SK-N-SH treated with all-trans-retinoic acid at 6 μM for 48 hours (cell line): ENCODE measurements around the gene AMMECR1.

Experiments used
- ATAC-seq: fragments of 200-7000 bp; cut with Tn5 transposase; 3 replicates; pipeline ENCODE4 v1.9.1; 2020; ENCODE audit warnings: mild to moderate bottlenecking, moderate library complexity
- ARNTL ChIP-seq: fragments of 450-650 bp; formaldehyde crosslinking; IDR thresholded peaks from 2 replicates; pipeline ENCODE4 v1.5.0; 2020; ENCODE audit warnings: low read depth, mild to moderate bottlenecking, moderate library complexity, borderline replicate concordance
- BACH2 ChIP-seq: fragments of 250-450 bp; sonication (Bioruptor Pico); IDR thresholded peaks from 2 replicates; pipeline ENCODE4 v1.9.0; 2021; ENCODE audit warnings: mild to moderate bottlenecking, borderline replicate concordance
- CSDC2 ChIP-seq: fragments of 250-450 bp; sonication (Bioruptor Pico); IDR thresholded peaks from 2 replicates; pipeline ENCODE4 v1.5.0; 2020; ENCODE audit warnings: mild to moderate bottlenecking, moderate library complexity
- CSRNP3 ChIP-seq: fragments of 250-450 bp; sonication (Bioruptor Pico); IDR thresholded peaks from 2 replicates; pipeline ENCODE4 v1.5.1; 2021; ENCODE audit warnings: mild to moderate bottlenecking, moderate library complexity
- GLIS3 ChIP-seq: fragments of 250-450 bp; sonication (Bioruptor Pico); IDR thresholded peaks from 2 replicates; pipeline ENCODE4 v1.5.0; 2020; ENCODE audit warnings: mild to moderate bottlenecking, moderate library complexity
- ISL1 ChIP-seq: fragments of 250-450 bp; sonication (Bioruptor Pico); IDR thresholded peaks from 2 replicates; pipeline ENCODE4 v2.1.2; 2022; ENCODE audit warnings: mild to moderate bottlenecking, moderate library complexity
- OSR1 ChIP-seq: fragments of 250-450 bp; sonication (Bioruptor Pico); IDR thresholded peaks from 2 replicates; pipeline ENCODE4 v1.8.0; 2022; ENCODE audit warnings: moderate library complexity, mild to moderate bottlenecking, inconsistent platforms
- RARB ChIP-seq: fragments of 250-450 bp; sonication (Bioruptor Pico); IDR thresholded peaks from 2 replicates; pipeline ENCODE4 v1.8.0; 2021; ENCODE audit warnings: mild to moderate bottlenecking, moderate library complexity
- SNAI2 ChIP-seq: fragments of 250-450 bp; sonication (Bioruptor Pico); IDR thresholded peaks from 2 replicates; pipeline ENCODE4 v1.5.0; 2020; ENCODE audit warnings: mild to moderate bottlenecking, moderate library complexity
- TCF4 ChIP-seq: fragments of 250-450 bp; sonication (Bioruptor Pico); IDR thresholded peaks from 2 replicates; pipeline ENCODE4 v1.8.0; 2021; ENCODE audit warnings: mild to moderate bottlenecking, moderate library complexity, borderline replicate concordance
- TOX ChIP-seq: fragments of 250-450 bp; sonication (Bioruptor Pico); IDR thresholded peaks from 2 replicates; pipeline ENCODE4 v1.8.0; 2021; ENCODE audit warnings: mild to moderate bottlenecking, moderate library complexity, borderline replicate concordance
- TSHZ2 ChIP-seq: fragments of 250-450 bp; sonication (Bioruptor Pico); IDR thresholded peaks from 2 replicates; pipeline ENCODE4 v1.5.0; 2020; ENCODE audit warnings: mild to moderate bottlenecking, moderate library complexity
- ZC3H10 ChIP-seq: fragments of 250-450 bp; sonication (Bioruptor Pico); IDR thresholded peaks from 2 replicates; pipeline ENCODE4 v1.5.1; 2021; ENCODE audit warnings: mild to moderate bottlenecking, moderate library complexity
- ZFP3 ChIP-seq: fragments of 250-450 bp; sonication (Bioruptor Pico); IDR thresholded peaks from 2 replicates; pipeline ENCODE4 v1.5.0; 2020; ENCODE audit warnings: mild to moderate bottlenecking, moderate library complexity
- ZFP30 ChIP-seq: fragments of 450-650 bp; formaldehyde crosslinking; IDR thresholded peaks from 2 replicates; pipeline ENCODE4 v1.5.0; 2022; ENCODE audit warnings: mild to moderate bottlenecking, moderate library complexity
- ZNF565 ChIP-seq: fragments of 450-650 bp; formaldehyde crosslinking; conservative IDR thresholded peaks from 2 replicates; pipeline ENCODE4 v1.5.0; 2020; ENCODE audit warnings: low read depth, mild to moderate bottlenecking, moderate library complexity
- ZNF70 ChIP-seq: fragments of 450-650 bp; formaldehyde crosslinking; IDR thresholded peaks from 2 replicates; pipeline ENCODE4 v1.5.0; 2020; ENCODE audit warnings: mild to moderate bottlenecking, moderate library complexity
- TF ChIP-seq, protein P1 (sequence below): fragments of 250-450 bp; sonication (Bioruptor Pico); IDR thresholded peaks from 2 replicates; pipeline ENCODE4 v1.5.1; 2020; ENCODE audit warnings: low read depth, mild to moderate bottlenecking, moderate library complexity
- TF ChIP-seq, protein P2 (sequence below): fragments of 250-450 bp; sonication (Bioruptor Pico); IDR thresholded peaks from 2 replicates; pipeline ENCODE4 v1.8.0; 2020; ENCODE audit warnings: mild to moderate bottlenecking, moderate library complexity, borderline replicate concordance
- TF ChIP-seq, protein P3 (sequence below): fragments of 250-450 bp; sonication (Bioruptor Pico); IDR thresholded peaks from 2 replicates; pipeline ENCODE4 v1.8.0; 2021; ENCODE audit warnings: low read depth, mild to moderate bottlenecking, moderate library complexity, borderline replicate concordance

The AMMECR1 gene

GRCh38 chrX:110162867-110163266 lies 155.0 kb downstream of the AMMECR1 start:
- TF ChIP-seq ZFP30 (no peak), ZFP3 (CRISPR knock-in tag) (no peak), ZC3H10 (no peak), TCF4 (CRISPR knock-in tag) (no peak), CSRNP3 (CRISPR knock-in tag) (no peak), ZNF70 (CRISPR knock-in tag) (no peak), TSHZ2 (CRISPR knock-in tag) (no peak), BACH2 (no peak)
- ATAC-seq = no peak

GRCh38 chrX:110162131-110162530 lies 155.8 kb downstream of the AMMECR1 start:
- TF ChIP-seq TCF4 (CRISPR knock-in tag) (no peak), SNAI2 (CRISPR knock-in tag) (no peak), ZFP3 (CRISPR knock-in tag) (no peak)
- ATAC-seq = no peak

DNA sequence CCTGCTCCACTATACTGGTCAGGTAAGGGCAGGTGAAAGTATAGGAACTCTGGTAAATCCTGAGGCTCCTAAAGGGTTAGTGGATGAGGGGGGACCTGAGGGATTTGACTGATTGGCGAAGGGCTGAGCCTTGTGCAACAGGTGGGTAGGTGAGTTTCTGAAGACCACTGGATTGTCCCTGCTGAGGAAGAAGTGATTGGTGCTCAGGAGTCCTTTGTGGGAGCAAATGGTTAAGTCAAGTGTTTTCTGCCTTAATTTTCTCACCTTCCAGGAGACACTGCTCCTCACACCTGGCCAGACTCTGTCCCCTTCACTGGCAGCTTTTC lies 156.6 kb downstream of the AMMECR1 start:
- TF ChIP-seq ZNF565 (CRISPR knock-in tag) (no peak), ISL1 (CRISPR knock-in tag) (no peak), ZNF70 (CRISPR knock-in tag) (no peak), TOX (CRISPR knock-in tag) (no peak), SNAI2 (CRISPR knock-in tag) (no peak), ARNTL (CRISPR knock-in tag) (no peak), OSR1 (CRISPR knock-in tag) (no peak), GLIS3 (CRISPR knock-in tag) (no peak), TSHZ2 (CRISPR knock-in tag) (no peak), CSDC2 (no peak), CSRNP3 (CRISPR knock-in tag) (no peak), BACH2 (no peak), RARB (CRISPR knock-in tag) (no peak)
- TF ChIP-seq, protein P1, sequence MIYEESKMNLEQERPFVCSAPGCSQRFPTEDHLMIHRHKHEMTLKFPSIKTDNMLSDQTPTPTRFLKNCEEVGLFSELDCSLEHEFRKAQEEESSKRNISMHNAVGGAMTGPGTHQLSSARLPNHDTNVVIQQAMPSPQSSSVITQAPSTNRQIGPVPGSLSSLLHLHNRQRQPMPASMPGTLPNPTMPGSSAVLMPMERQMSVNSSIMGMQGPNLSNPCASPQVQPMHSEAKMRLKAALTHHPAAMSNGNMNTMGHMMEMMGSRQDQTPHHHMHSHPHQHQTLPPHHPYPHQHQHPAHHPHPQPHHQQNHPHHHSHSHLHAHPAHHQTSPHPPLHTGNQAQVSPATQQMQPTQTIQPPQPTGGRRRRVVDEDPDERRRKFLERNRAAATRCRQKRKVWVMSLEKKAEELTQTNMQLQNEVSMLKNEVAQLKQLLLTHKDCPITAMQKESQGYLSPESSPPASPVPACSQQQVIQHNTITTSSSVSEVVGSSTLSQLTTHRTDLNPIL = no peak
- TF ChIP-seq, protein P2, sequence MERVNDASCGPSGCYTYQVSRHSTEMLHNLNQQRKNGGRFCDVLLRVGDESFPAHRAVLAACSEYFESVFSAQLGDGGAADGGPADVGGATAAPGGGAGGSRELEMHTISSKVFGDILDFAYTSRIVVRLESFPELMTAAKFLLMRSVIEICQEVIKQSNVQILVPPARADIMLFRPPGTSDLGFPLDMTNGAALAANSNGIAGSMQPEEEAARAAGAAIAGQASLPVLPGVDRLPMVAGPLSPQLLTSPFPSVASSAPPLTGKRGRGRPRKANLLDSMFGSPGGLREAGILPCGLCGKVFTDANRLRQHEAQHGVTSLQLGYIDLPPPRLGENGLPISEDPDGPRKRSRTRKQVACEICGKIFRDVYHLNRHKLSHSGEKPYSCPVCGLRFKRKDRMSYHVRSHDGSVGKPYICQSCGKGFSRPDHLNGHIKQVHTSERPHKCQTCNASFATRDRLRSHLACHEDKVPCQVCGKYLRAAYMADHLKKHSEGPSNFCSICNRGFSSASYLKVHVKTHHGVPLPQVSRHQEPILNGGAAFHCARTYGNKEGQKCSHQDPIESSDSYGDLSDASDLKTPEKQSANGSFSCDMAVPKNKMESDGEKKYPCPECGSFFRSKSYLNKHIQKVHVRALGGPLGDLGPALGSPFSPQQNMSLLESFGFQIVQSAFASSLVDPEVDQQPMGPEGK = no peak
- TF ChIP-seq, protein P3, sequence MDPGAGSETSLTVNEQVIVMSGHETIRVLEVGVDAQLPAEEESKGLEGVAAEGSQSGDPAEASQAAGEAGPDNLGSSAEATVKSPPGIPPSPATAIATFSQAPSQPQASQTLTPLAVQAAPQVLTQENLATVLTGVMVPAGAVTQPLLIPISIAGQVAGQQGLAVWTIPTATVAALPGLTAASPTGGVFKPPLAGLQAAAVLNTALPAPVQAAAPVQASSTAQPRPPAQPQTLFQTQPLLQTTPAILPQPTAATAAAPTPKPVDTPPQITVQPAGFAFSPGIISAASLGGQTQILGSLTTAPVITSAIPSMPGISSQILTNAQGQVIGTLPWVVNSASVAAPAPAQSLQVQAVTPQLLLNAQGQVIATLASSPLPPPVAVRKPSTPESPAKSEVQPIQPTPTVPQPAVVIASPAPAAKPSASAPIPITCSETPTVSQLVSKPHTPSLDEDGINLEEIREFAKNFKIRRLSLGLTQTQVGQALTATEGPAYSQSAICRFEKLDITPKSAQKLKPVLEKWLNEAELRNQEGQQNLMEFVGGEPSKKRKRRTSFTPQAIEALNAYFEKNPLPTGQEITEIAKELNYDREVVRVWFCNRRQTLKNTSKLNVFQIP (CRISPR knock-in tag) = no peak
- no peak for ATAC-seq
